GM15510 (cell line): Measurements from ENCODE around the gene DCLK2.

Experiments
- POLR2A ChIP-seq: IDR thresholded peaks from 3 replicates; pipeline ENCODE4 v1.6.1; 2011; ENCODE audit warnings: borderline replicate concordance; ENCODE audit not compliant: insufficient read length; ENCODE audit errors: extremely low read depth

Gene DCLK2

DNA sequence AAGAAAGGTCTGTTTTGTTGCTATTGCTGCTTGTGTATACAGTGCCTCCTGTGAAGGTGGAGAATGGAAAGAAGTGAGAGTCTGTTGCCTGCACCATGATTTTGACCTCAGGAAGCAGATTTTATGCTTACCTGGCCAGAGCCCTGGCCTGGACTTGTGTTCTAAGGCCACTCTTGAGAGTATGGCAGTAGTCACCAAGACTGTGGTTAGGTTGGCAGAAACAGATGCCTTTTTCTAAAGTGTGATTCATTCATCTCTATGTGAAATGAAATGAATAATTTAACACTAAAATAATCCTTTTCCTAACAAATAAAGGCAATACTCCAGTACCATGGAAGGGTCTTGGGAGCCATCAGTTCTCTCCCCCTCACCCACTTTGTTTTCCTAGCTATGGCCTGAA, 161.8 kb downstream of the DCLK2 start:
- no peak for TF ChIP-seq POLR2A

DNA sequence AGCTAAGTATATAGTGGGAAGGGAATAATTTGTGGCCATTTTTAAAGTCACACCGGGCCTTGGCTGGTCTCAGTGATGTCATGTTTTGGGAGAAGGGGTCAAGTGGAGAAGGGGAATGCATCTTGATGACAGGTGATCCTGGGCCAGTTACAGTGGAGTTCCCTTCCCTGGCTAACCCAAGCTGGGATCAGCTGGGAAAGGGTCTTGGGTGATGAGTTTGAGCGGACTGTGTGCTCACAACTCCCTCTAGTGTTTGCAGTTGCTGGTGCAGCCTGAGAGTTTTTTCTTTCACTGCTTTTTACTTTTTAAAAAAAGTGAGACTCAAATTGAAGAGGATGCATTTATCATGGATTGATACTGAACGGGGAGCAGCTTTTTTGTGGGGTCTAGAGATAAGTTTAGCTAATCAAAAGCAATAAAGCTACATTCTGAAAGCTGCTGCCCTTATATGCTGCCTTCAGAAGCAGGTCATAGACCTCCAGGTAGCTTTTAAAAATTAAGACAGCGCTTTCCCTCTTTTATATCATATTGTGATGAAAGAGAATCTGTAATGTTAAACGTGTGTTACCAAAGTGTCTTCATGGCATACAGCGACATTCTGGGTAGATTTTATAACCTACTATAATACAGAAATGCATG, 164.7 kb downstream of the DCLK2 start:
- TF ChIP-seq POLR2A: no peak

DNA sequence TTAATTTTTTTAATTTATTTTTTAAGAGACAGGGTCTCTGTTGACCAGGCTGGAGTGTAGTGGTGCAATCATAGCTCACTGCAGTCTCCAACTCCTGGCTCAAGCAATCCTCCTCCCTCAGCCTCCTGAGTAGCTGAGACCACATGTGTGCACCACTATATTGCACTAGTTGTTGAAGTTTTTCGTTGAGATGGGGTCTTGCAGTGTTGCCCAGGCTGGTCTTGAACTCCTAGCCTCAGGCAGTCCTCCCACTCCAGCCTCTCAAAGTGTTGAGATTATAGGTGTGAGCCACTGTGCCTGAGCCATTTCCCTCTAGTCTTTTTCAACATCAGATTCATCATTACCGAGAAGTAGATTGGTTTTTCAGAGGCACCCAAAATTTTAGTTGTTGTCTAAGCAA, 165.7 kb downstream of the DCLK2 start:
- TF ChIP-seq POLR2A: no peak

DNA sequence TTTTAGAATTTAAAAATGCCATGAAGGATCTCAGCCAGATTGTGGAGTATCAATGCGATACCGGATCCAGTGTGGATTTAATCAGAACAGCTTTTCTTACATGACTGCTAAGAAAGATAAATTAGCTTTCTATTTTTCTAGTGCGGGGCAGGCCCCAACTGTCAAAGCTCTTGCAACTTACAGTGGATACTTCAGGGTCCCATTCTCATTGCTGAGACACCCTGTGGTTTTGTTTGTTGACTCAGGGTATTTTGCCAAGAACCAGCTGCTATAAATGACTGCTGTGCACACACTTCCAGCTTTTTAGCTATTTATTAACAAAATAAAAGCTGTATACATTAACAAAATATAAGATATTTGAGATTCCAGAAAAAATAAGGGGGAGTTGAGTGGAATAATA, 166.4 kb downstream of the DCLK2 start:
- TF ChIP-seq POLR2A: no peak

DNA sequence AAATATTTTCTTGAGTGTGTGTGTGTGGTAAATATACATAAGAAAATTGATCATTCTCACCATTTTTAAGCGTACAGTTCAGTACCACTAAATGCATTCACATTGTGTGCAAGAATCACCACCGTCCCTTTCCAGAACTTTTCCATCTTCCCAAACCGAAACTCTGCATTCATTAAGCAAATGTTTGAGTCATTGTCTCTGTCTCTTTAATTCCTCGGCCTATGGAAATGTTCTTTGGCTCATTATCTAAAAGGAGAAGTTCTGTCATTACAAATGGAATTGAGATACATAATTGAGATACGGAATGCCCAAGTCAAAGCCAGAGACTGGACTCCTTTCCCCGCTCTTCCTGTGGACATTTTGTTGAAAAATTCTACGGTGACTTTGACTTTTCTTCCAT, 168.9 kb downstream of the DCLK2 start:
- TF ChIP-seq POLR2A: no peak

DNA sequence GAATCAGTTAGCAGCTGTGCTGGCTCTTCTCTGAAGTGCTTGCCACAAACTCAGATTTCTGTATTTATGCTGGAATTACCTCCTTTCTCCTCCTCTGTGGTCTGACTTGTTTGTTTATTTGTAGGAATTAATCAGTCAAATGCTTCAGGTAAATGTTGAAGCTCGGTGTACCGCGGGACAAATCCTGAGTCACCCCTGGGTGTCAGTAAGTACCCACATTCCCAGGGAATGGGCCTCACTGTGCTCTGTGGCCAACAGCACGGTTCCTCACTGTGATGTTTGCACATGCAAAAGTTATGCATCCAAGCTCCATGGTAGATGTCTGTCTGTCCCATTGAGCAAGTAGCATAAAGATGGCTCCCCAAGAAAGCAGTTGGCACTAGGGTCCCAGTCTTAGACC, 169.9 kb downstream of the DCLK2 start:
- TF ChIP-seq POLR2A: no peak

DNA sequence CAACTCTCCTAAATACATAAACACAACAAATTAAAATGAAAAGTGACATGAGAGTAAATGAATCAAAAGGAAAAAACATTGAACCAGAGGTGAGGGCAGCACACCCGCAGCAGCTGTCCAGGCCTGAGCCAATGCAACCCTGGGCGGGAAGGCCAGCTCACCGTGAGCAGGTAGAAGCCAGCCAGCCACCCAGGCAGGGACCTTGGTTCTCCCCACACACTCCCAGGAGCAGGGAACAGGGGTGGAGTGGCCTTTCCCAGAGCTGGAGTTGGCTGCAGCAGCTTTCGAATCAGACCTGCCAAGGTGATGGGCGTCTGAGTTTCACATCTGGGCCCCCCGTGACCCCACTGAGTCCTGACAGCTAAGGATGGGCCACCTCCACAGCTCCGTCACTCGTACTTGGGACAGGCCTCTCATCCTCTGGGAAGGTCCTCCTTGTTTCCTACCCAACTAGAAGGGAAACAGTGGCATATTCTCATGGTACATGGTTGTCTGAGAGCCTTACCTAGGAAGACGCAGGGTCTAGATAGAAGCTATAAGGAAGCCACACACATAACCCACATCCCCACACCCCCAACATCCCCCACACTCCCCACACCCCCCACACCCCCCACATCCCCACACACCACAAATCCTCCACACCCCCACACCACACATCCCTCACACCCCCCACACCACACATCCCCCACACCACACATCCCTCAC, 172.2 kb downstream of the DCLK2 start:
- TF ChIP-seq POLR2A: no peak

DNA sequence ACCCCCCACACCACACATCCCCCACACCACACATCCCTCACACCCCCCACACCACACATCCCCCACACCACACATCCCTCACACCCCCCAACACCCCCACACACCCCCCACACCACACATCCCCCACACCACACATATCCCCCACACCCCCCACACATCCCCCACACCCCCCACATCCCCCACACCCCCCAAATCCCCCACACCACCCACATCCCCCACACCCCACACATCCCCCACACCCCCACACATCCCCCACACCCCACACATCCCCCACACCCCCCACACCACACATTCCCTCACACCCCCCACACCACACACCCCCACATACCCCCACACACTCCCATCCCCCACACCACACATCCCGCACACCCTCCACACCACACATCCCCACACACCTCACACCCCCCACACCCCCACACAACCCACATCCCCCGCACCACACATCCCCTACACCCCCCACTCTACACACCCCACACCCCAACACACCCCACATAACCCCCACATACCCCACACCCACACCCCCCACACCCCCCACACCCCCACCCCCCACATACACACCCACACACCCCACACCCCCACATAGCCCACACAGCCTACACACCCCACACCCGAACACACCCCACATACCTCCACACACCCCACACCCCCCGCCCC, 172.9 kb downstream of the DCLK2 start:
- TF ChIP-seq POLR2A: no peak

DNA sequence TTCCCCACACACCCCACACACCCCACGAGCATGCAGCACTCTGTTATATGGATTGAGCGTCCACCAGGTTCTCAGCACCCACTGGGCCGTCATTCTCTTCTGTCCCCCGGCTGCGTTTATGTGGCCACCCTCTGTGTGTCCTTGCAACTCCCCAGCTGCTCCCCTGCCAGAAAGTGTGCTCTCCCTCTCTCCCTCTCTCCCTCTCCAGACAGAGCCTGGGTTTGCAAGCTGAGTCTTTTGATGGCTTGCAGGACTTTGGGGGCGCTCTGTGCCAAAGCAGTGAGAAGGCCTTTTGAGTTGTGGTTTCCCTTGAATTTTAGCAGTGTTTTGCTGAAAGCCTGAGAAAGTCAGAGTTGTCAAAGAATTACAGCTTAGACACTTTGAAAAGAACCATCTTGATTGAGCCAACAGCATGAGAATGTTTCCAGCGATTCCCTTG, 173.5 kb downstream of the DCLK2 start:
- no peak for TF ChIP-seq POLR2A

DNA sequence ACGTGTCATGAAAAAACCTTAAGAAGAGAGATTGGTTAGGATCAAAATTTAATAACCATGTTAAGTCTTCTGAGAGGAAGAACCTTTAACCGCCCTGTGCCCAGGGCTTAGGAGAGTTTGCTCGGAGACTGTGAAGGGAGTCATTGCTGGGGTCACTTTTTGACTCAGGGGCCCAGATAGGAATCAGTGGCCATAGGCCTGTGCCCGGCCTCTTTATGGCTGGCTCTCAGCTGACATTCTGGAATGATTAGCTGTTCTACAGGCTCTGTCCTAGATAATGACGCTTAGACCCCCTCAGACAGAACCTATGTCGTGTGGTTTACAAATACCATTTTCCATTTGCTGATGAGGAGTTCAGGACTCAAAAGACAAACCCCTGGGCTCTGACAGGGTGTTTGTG, 174.1 kb downstream of the DCLK2 start:
- no peak for TF ChIP-seq POLR2A

DNA sequence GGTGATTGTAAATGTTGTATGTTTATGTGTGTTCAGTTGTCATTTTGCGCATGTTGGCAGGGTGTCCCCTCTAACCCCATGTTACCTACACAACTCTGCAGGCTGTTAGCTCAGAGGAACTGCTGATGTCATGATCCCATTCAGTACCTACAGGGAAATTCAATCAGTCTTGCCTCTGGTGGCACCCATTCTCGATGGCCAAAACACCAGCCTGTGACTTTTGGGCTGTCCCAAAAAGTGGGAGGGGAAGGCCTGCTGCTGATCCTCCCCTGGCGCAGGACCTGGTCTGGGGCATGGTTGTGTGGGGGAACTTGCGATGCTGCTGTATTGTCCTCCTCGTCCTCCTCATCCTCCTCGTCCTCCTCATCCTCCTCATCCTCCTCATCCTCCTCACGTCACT, 174.5 kb downstream of the DCLK2 start:
- TF ChIP-seq POLR2A: no peak

DNA sequence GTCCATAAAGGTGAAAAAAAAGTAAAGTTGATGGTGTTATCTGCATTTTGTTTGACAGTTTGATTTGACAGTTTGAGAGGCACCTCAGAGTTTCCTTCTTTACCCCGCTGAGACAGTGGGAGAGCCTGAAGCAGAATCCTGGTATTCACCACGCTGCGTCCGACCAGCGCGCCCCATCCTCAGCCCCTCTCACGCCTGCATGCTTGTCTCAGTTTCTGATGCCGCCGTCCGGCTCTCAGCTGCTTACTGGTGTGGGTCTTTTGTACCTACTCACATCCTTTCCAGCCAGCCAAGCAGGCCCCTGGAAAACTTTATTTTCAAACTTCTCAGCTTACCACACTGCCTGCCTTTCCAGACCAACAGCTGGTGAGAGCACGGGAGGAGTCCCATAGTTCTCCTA, 175.2 kb downstream of the DCLK2 start:
- no peak for TF ChIP-seq POLR2A

DNA sequence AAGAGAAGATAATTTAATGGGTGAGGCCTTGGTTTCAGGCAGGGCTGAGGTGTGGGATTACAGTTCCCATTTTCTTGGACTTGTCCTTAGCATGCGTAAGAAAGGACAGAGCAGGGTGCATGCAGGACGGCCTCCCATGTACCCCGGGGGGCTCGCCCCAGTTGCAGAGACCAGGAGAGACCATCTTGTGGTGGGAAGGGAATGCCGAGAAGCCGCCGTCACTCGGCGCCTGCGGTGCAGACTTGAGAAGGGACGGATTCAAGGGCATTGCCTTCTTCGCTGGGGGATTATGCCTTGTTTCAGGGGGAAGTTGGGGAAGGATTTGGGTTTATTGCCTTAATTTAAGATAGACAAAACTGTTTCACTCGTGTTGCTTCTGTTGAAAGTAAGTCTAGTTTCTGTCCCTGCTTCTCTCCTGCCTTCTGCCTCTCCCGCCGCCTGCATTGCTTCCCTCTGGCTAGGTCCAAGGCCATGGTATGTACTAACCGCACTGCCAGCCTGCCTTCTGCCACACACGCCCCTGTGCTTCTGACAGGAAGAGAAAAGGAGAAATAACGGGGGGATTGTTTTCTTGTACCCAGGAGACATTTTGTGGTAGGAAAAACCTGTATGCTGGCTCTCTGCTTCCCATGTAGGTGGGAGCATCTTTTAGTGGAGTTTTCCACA, 175.9 kb downstream of the DCLK2 start:
- TF ChIP-seq POLR2A: no peak

DNA sequence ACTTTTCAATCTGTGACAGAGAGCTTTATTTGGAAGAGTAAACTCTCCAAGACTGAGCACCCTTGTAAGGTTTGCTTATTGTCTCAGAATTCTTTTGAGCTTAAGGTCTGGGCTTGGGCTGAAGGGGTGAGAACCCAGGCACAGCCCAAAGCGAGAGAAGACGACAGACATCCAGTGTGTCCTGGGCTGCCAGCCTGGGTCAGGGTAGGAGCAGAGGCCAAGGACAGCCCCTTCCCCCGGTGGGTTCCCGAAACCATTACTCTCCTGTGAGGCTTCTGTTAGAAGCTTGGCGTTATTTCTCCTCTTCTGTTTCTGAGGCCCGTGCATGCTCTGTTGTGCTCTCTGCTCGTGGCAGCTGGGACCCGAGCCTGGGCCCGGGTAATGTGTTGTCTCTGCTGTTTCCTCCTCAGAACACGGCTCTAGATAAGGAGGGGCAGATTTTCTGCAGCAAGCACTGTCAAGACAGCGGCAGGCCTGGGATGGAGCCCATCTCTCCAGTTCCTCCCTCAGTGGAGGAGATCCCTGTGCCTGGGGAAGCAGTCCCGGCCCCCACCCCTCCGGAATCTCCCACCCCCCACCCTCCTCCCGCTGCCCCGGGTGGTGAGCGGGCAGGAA, 177.5 kb downstream of the DCLK2 start:
- TF ChIP-seq POLR2A: no peak

DNA sequence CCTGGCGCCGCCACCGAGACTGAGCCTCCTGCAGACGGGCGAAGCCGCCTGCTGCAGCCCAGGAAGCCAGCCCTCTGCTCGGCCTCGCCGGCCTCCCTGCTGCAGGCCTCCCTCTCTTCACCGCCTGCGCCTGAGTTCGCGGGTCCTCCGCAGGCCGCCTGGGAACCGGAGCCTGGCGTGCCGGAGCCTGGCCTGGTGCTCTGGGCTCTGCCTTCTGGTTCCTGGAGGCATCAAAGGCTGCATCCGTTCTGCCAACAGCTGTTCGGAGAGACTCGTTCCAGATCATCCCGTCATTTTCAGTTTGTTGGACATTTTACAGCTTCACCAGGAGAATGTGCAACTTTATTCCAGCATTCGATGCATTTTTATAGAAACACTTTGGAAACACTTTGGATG, 178.0 kb downstream of the DCLK2 start:
- TF ChIP-seq POLR2A: no peak
